BLaER1 (cell line): ENCODE measurements around the gene CDKN2B.

ENCODE experiments used
- H3K27ac ChIP-seq: shearing (Covaris generic); formaldehyde crosslinking; 2 replicates; pipeline ENCODE4 v1.8.1; 2022
- H3K27me3 ChIP-seq: shearing (Covaris generic); formaldehyde crosslinking; 2 replicates; pipeline ENCODE4 v1.8.1; 2022
- H3K36me3 ChIP-seq: shearing (Covaris generic); formaldehyde crosslinking; 2 replicates; pipeline ENCODE4 v1.8.1; 2022
- H3K4me1 ChIP-seq: shearing (Covaris generic); formaldehyde crosslinking; 2 replicates; pipeline ENCODE4 v1.8.1; 2022
- H3K4me2 ChIP-seq: shearing (Covaris generic); formaldehyde crosslinking; 2 replicates; pipeline ENCODE4 v1.8.1; 2022
- H3K4me3 ChIP-seq: shearing (Covaris generic); formaldehyde crosslinking; 2 replicates; pipeline ENCODE4 v1.8.1; 2022
- H3K9ac ChIP-seq: shearing (Covaris generic); formaldehyde crosslinking; 2 replicates; pipeline ENCODE4 v1.8.1; 2022
- H3K9me3 ChIP-seq: shearing (Covaris generic); formaldehyde crosslinking; 2 replicates; pipeline ENCODE4 v1.8.1; 2022
- H4K20me1 ChIP-seq: shearing (Covaris generic); formaldehyde crosslinking; 2 replicates; pipeline ENCODE4 v1.8.1; 2022
- Cebpa-rat ChIP-seq: shearing (Covaris generic); IDR thresholded peaks from 2 replicates; pipeline ENCODE4 v1.8.1; 2022

Gene CDKN2B

GRCh38 chr9:21988056-21988990 lies 20.8 kb downstream of the CDKN2B start:
- no peaks in the 10 kb centered on the region for H3K4me1 ChIP-seq
- no peak overlapping the region for H3K4me2 ChIP-seq
- H3K27ac ChIP-seq: no peak overlapping the region
- TF ChIP-seq Cebpa-rat: no peak
- H3K9me3 ChIP-seq: peaks cover 13% of the 10 kb centered on the region
- peaks cover 94% of the 10 kb centered on the region for H4K20me1 ChIP-seq
- H3K27me3 ChIP-seq: peaks cover 93% of the 10 kb centered on the region
- H3K36me3 ChIP-seq: peaks cover 7% of the 10 kb centered on the region; the same call in 1 of the 2 replicates
- H3K4me3 ChIP-seq: no peak overlapping the region
- no peak overlapping the region for H3K9ac ChIP-seq

- Histone ChIP-seq H3K9me3 (peaks cover 13% of the 10 kb centered on the region), H3K4me2 (no peak overlapping the region), H3K36me3 (peaks cover 7% of the 10 kb centered on the region; the same call in 1 of the 2 replicates), H4K20me1 (peaks cover 100% of the 10 kb centered on the region), H3K4me3 (no peak overlapping the region), H3K4me1 (no peaks in the 10 kb centered on the region), H3K27me3 (peaks cover 100% of the 10 kb centered on the region), H3K9ac (no peak overlapping the region), H3K27ac (no peak overlapping the region)
- no peak for TF ChIP-seq Cebpa-rat
Observed at GRCh38 chr9:21985964-21986667, 23.0 kb downstream of the CDKN2B start.

GRCh38 chr9:21984101-21984500 lies 25.0 kb downstream of the CDKN2B start:
- peaks cover 8% of the 10 kb centered on the region; the same call in 1 of the 2 replicates for H3K9me3 ChIP-seq
- H3K27me3 ChIP-seq: peaks cover 97% of the 10 kb centered on the region
- H3K9ac ChIP-seq: no peak overlapping the region
- no peaks in the 10 kb centered on the region for H3K4me1 ChIP-seq
- no peak overlapping the region for H3K27ac ChIP-seq
- TF ChIP-seq Cebpa-rat: no peak
- H3K4me3 ChIP-seq: no peak overlapping the region
- H3K36me3 ChIP-seq: no peaks in the 10 kb centered on the region
- peaks cover 92% of the 10 kb centered on the region for H4K20me1 ChIP-seq
- no peak overlapping the region for H3K4me2 ChIP-seq

- no peak overlapping the region for H3K4me2 ChIP-seq
- no peak overlapping the region for H3K4me3 ChIP-seq
- H3K9ac ChIP-seq: no peak overlapping the region
- no peak for TF ChIP-seq Cebpa-rat
- H3K4me1 ChIP-seq: no peaks in the 10 kb centered on the region
- no peak overlapping the region for H3K27ac ChIP-seq
- H3K36me3 ChIP-seq: no peaks in the 10 kb centered on the region
- peaks cover 92% of the 10 kb centered on the region for H4K20me1 ChIP-seq
- H3K27me3 ChIP-seq: peaks cover 97% of the 10 kb centered on the region
- H3K9me3 ChIP-seq: 0 out of 2 replicates have a peak, but pooled peaks cover 9% of the 10 kb centered on the region
Observed at GRCh38 chr9:21983561-21983935, 25.6 kb downstream of the CDKN2B start.

GRCh38 chr9:21982861-21983560 lies 26.1 kb downstream of the CDKN2B start:
- H3K27me3 ChIP-seq: peaks cover 97% of the 10 kb centered on the region
- no peak overlapping the region for H3K4me3 ChIP-seq
- no peak overlapping the region for H3K27ac ChIP-seq
- TF ChIP-seq Cebpa-rat: no peak
- 0 out of 2 replicates have a peak, but pooled peaks cover 9% of the 10 kb centered on the region for H3K9me3 ChIP-seq
- H4K20me1 ChIP-seq: peaks cover 92% of the 10 kb centered on the region
- H3K4me1 ChIP-seq: no peaks in the 10 kb centered on the region
- no peak overlapping the region for H3K4me2 ChIP-seq
- no peaks in the 10 kb centered on the region for H3K36me3 ChIP-seq
- H3K9ac ChIP-seq: no peak overlapping the region

GRCh38 chr9:21982391-21982790 lies 26.7 kb downstream of the CDKN2B start:
- Histone ChIP-seq H3K4me1 (no peaks in the 10 kb centered on the region), H3K9ac (no peak overlapping the region), H3K9me3 (peaks cover 11% of the 10 kb centered on the region; the same call in 1 of the 2 replicates), H3K27me3 (peaks cover 97% of the 10 kb centered on the region), H3K4me2 (no peak overlapping the region), H3K27ac (no peak overlapping the region), H4K20me1 (peaks cover 92% of the 10 kb centered on the region), H3K36me3 (no peaks in the 10 kb centered on the region), H3K4me3 (no peak overlapping the region)
- no peak for TF ChIP-seq Cebpa-rat

- H3K4me1 ChIP-seq: peaks cover 14% of the 10 kb centered on the region
- no peaks in the 10 kb centered on the region for H3K36me3 ChIP-seq
- peaks cover 97% of the 10 kb centered on the region for H3K27me3 ChIP-seq
- no peak overlapping the region for H3K9ac ChIP-seq
- peaks cover 92% of the 10 kb centered on the region for H4K20me1 ChIP-seq
- H3K4me3 ChIP-seq: no peak overlapping the region
- H3K27ac ChIP-seq: no peak overlapping the region
- TF ChIP-seq Cebpa-rat: no peak
- H3K9me3 ChIP-seq: peaks cover 12% of the 10 kb centered on the region; the same call in 1 of the 2 replicates
- no peak overlapping the region for H3K4me2 ChIP-seq
Observed at GRCh38 chr9:21976334-21976875, 32.7 kb downstream of the CDKN2B start.

GRCh38 chr9:21974722-21975409 lies 34.2 kb downstream of the CDKN2B start:
- Histone ChIP-seq H3K4me2 (peak overlapping the region; percentile 63), H3K4me3 (peak overlapping the region; percentile 53), H3K9me3 (peaks cover 26% of the 10 kb centered on the region), H3K27me3 (peaks cover 100% of the 10 kb centered on the region), H3K9ac (no peak overlapping the region), H3K36me3 (peaks cover 14% of the 10 kb centered on the region), H3K4me1 (peaks cover 14% of the 10 kb centered on the region), H3K27ac (no peak overlapping the region), H4K20me1 (peaks cover 100% of the 10 kb centered on the region)
- no peak for TF ChIP-seq Cebpa-rat

- Histone ChIP-seq H3K9me3 (peaks cover 26% of the 10 kb centered on the region), H3K4me2 (peak overlapping the region; percentile 63), H4K20me1 (peaks cover 100% of the 10 kb centered on the region), H3K36me3 (peaks cover 15% of the 10 kb centered on the region), H3K27me3 (peaks cover 100% of the 10 kb centered on the region), H3K27ac (no peak overlapping the region), H3K4me1 (peaks cover 14% of the 10 kb centered on the region), H3K4me3 (peak overlapping the region; percentile 53), H3K9ac (no peak overlapping the region)
- no peak for TF ChIP-seq Cebpa-rat
Observed at GRCh38 chr9:21974343-21974721, 34.8 kb downstream of the CDKN2B start.
